DOHH2 (cell line): ENCODE measurements around the gene MGAT5.

ENCODE experiments used
- CTCF ChIP-seq: fragments of 200-600 bp; sonication (generic); IDR thresholded peaks from one replicate; pipeline ENCODE4 v1.5.1; 2014; ENCODE audit warnings: antibody characterized with exemption, mild to moderate bottlenecking, low read depth, low read length; ENCODE audit not compliant: poor library complexity, severe bottlenecking
- EZH2phosphoT487 ChIP-seq: fragments of 200-600 bp; sonication (generic); IDR thresholded peaks from 2 replicates; pipeline ENCODE4 v1.6.1; 2017; ENCODE audit warnings: borderline replicate concordance, mild to moderate bottlenecking, antibody characterized with exemption, low read length, moderate library complexity, mixed read lengths

- TF ChIP-seq CTCF: no peak
- no peak for TF ChIP-seq EZH2phosphoT487
These were observed 205.1 kb downstream of the MGAT5 start for GRCh38 chr2:134458950-134459349.
